ENCODE data around the gene FBXL15.
"Not testable (repeated sequence)": the region's sequence is repeated elsewhere in the genome, so short reads cannot be mapped to it uniquely, and the experiment has no call there.

FBXL15 gene

GRCh38 chr10:102450374-102451104 is 29.9 kb downstream of the FBXL15 start:
- H4K8ac ChIP-seq (ENCODE audit: low read depth, low read length) = peak overlapping the region; percentile 68
- peak overlapping the region; percentile 85 for H3K4ac ChIP-seq (ENCODE audit: low read depth, low read length)
- peak overlapping the region; percentile 73 for H2BK5ac ChIP-seq (ENCODE audit: low read length)
- peak overlapping the region; percentile 88 for H3K9ac ChIP-seq (ENCODE audit: low read length)
- peak overlapping the region; percentile 87 for H3K18ac ChIP-seq (ENCODE audit: low read length)
- no peak overlapping the region for H2AK5ac ChIP-seq (ENCODE audit: low read length)
- H2BK15ac ChIP-seq (replicated peaks; ENCODE audit: low read depth) = no peak overlapping the region
- DNase-seq = peak; percentile 87
- peaks cover 9% of the 10 kb centered on the region for H3K4me1 ChIP-seq (ENCODE audit: control insufficient read depth, low read depth, low read length)
- peak overlapping the region; percentile 91 for H3K4me2 ChIP-seq (ENCODE audit: low read length)
- H3K27ac ChIP-seq (ENCODE audit: low read depth, low read length) = peak overlapping the region; percentile 16
- no peaks in the 10 kb centered on the region for H3K27me3 ChIP-seq (ENCODE audit: insufficient read depth, low read length, poor library complexity)
- H3K23ac ChIP-seq (ENCODE audit: low read length) = peak overlapping the region; percentile 89
- peak overlapping the region; percentile 57 for H3K4me3 ChIP-seq (ENCODE audit: low read length)
- H3K56ac ChIP-seq (ENCODE audit: low read length) = peak overlapping the region; percentile 93
- no peak overlapping the region for H4K5ac ChIP-seq (ENCODE audit: low read length)
- H3K79me2 ChIP-seq (ENCODE audit: control insufficient read depth, insufficient read depth, low read length) = peaks cover 8% of the 10 kb centered on the region
- peaks cover 10% of the 10 kb centered on the region for H3K79me1 ChIP-seq (ENCODE audit: low read length)
- no CpG with 5 or more reads among the region's 104 CpGs for WGBS (ENCODE audit: extremely low coverage, insufficient coverage, low lambda C conversion rate)
- H2BK120ac ChIP-seq (ENCODE audit: low read depth, low read length) = no peak overlapping the region
- peaks cover 3% of the 10 kb centered on the region for H3K36me3 ChIP-seq (ENCODE audit: control insufficient read depth, insufficient read depth, low read length)

- peak within 1 kb of the TSS; percentile 93 for H3K56ac ChIP-seq (ENCODE audit: low read length)
- no peak within 1 kb of the TSS for H2AK5ac ChIP-seq (ENCODE audit: low read length)
- H3K4me1 ChIP-seq (ENCODE audit: control insufficient read depth, low read depth, low read length) = peaks cover 9% of the 10 kb centered on the region
- H3K36me3 ChIP-seq (ENCODE audit: control insufficient read depth, insufficient read depth, low read length) = peaks cover 6% of the 10 kb centered on the region
- H2BK120ac ChIP-seq (ENCODE audit: low read depth, low read length) = no peak within 1 kb of the TSS
- no peak within 1 kb of the TSS for H4K5ac ChIP-seq (ENCODE audit: low read length)
- H3K18ac ChIP-seq (ENCODE audit: low read length) = peak within 1 kb of the TSS; percentile 87
- H3K23ac ChIP-seq (ENCODE audit: low read length) = peak within 1 kb of the TSS; percentile 89
- H3K79me1 ChIP-seq (ENCODE audit: low read length) = peaks cover 10% of the 10 kb centered on the region
- H3K4ac ChIP-seq (ENCODE audit: low read depth, low read length) = peak within 1 kb of the TSS; percentile 85
- H3K9ac ChIP-seq (ENCODE audit: low read length) = peak within 1 kb of the TSS; percentile 88
- H2BK5ac ChIP-seq (ENCODE audit: low read length) = no peak within 1 kb of the TSS
- peaks cover 8% of the 10 kb centered on the region for H3K79me2 ChIP-seq (ENCODE audit: control insufficient read depth, insufficient read depth, low read length)
- no peaks in the 10 kb centered on the region for H3K27me3 ChIP-seq (ENCODE audit: insufficient read depth, low read length, poor library complexity)
- DNase-seq = peak; percentile 41
- no CpG with 5 or more reads among the region's 28 CpGs for WGBS (ENCODE audit: extremely low coverage, insufficient coverage, low lambda C conversion rate)
- H3K27ac ChIP-seq (ENCODE audit: low read depth, low read length) = peak within 1 kb of the TSS; percentile 42
- peak within 1 kb of the TSS; percentile 91 for H3K4me2 ChIP-seq (ENCODE audit: low read length)
- no peak within 1 kb of the TSS for H2BK15ac ChIP-seq (replicated peaks; ENCODE audit: low read depth)
- H3K4me3 ChIP-seq (ENCODE audit: low read length) = peak within 1 kb of the TSS; percentile 57
- H4K8ac ChIP-seq (ENCODE audit: low read depth, low read length) = peak within 1 kb of the TSS; percentile 68
Measured at GRCh38 chr10:102451105-102451969, 30.7 kb downstream of the FBXL15 start, which contains the start of gene C10orf95. TSS of gene C10orf95 (minus strand) at chr10:102451543. CDS start at chr10:102451093, 450 bp downstream.

GRCh38 chr10:102452672-102453340 is 32.2 kb downstream of the FBXL15 start:
- Histone ChIP-seq H3K56ac (ENCODE audit: low read length) (no peak overlapping the region), H2BK15ac (replicated peaks; ENCODE audit: low read depth) (no peak overlapping the region), H3K4me1 (ENCODE audit: control insufficient read depth, low read depth, low read length) (peaks cover 9% of the 10 kb centered on the region), H3K9ac (ENCODE audit: low read length) (no peak overlapping the region), H3K27me3 (ENCODE audit: insufficient read depth, low read length, poor library complexity) (no peaks in the 10 kb centered on the region), H2BK120ac (ENCODE audit: low read depth, low read length) (no peak overlapping the region), H4K8ac (ENCODE audit: low read depth, low read length) (no peak overlapping the region), H3K36me3 (ENCODE audit: control insufficient read depth, insufficient read depth, low read length) (peaks cover 6% of the 10 kb centered on the region), H3K79me2 (ENCODE audit: control insufficient read depth, insufficient read depth, low read length) (peaks cover 8% of the 10 kb centered on the region), H3K4me3 (ENCODE audit: low read length) (no peak overlapping the region), H3K4me2 (ENCODE audit: low read length) (no peak overlapping the region), H3K79me1 (ENCODE audit: low read length) (peaks cover 10% of the 10 kb centered on the region), H2BK5ac (ENCODE audit: low read length) (no peak overlapping the region), H2AK5ac (ENCODE audit: low read length) (no peak overlapping the region), H3K23ac (ENCODE audit: low read length) (no peak overlapping the region), H3K4ac (ENCODE audit: low read depth, low read length) (no peak overlapping the region), H3K27ac (ENCODE audit: low read depth, low read length) (no peak overlapping the region), H4K5ac (ENCODE audit: low read length) (no peak overlapping the region), H3K18ac (ENCODE audit: low read length) (no peak overlapping the region)
- DNase-seq = peak; percentile 67
- no CpG with 5 or more reads among the region's 3 CpGs for WGBS (ENCODE audit: extremely low coverage, insufficient coverage, low lambda C conversion rate)

GRCh38 chr10:102453502-102453901 is 32.9 kb downstream of the FBXL15 start:
- Histone ChIP-seq H3K79me2 (ENCODE audit: control insufficient read depth, insufficient read depth, low read length) (peaks cover 8% of the 10 kb centered on the region), H2BK120ac (ENCODE audit: low read depth, low read length) (no peak overlapping the region), H3K79me1 (ENCODE audit: low read length) (peaks cover 10% of the 10 kb centered on the region), H3K18ac (ENCODE audit: low read length) (no peak overlapping the region), H2AK5ac (ENCODE audit: low read length) (no peak overlapping the region), H3K4me1 (ENCODE audit: control insufficient read depth, low read depth, low read length) (peaks cover 9% of the 10 kb centered on the region), H4K5ac (ENCODE audit: low read length) (no peak overlapping the region), H3K23ac (ENCODE audit: low read length) (no peak overlapping the region), H2BK15ac (replicated peaks; ENCODE audit: low read depth) (no peak overlapping the region), H3K4me3 (ENCODE audit: low read length) (no peak overlapping the region), H3K56ac (ENCODE audit: low read length) (no peak overlapping the region), H3K4ac (ENCODE audit: low read depth, low read length) (no peak overlapping the region), H3K9ac (ENCODE audit: low read length) (no peak overlapping the region), H3K36me3 (ENCODE audit: control insufficient read depth, insufficient read depth, low read length) (peaks cover 6% of the 10 kb centered on the region), H2BK5ac (ENCODE audit: low read length) (no peak overlapping the region), H4K8ac (ENCODE audit: low read depth, low read length) (no peak overlapping the region), H3K27me3 (ENCODE audit: insufficient read depth, low read length, poor library complexity) (no peaks in the 10 kb centered on the region), H3K27ac (ENCODE audit: low read depth, low read length) (no peak overlapping the region), H3K4me2 (ENCODE audit: low read length) (no peak overlapping the region)
- no CpG with 5 or more reads among the region's 5 CpGs for WGBS (ENCODE audit: extremely low coverage, insufficient coverage, low lambda C conversion rate)
- DNase-seq = no peak

- not testable (repeated sequence) for H3K79me2 ChIP-seq (ENCODE audit: control insufficient read depth, insufficient read depth, low read length); H3K18ac ChIP-seq (ENCODE audit: low read length); H3K4me1 ChIP-seq (ENCODE audit: control insufficient read depth, low read depth, low read length); H3K9ac ChIP-seq (ENCODE audit: low read length); H3K23ac ChIP-seq (ENCODE audit: low read length); H4K5ac ChIP-seq (ENCODE audit: low read length); H2BK120ac ChIP-seq (ENCODE audit: low read depth, low read length); H3K4me3 ChIP-seq (ENCODE audit: low read length); H3K36me3 ChIP-seq (ENCODE audit: control insufficient read depth, insufficient read depth, low read length); H3K4me2 ChIP-seq (ENCODE audit: low read length); H2AK5ac ChIP-seq (ENCODE audit: low read length); H3K56ac ChIP-seq (ENCODE audit: low read length); H2BK5ac ChIP-seq (ENCODE audit: low read length); H3K4ac ChIP-seq (ENCODE audit: low read depth, low read length); H3K27me3 ChIP-seq (ENCODE audit: insufficient read depth, low read length, poor library complexity); H4K8ac ChIP-seq (ENCODE audit: low read depth, low read length); H2BK15ac ChIP-seq (replicated peaks; ENCODE audit: low read depth)
- H3K79me1 ChIP-seq (ENCODE audit: low read length) = peaks cover 10% of the 10 kb centered on the region
- H3K27ac ChIP-seq (ENCODE audit: low read depth, low read length) = peak overlapping the region; percentile 11
- DNase-seq = peak; percentile 42
- no CpG with 5 or more reads among the region's 13 CpGs for WGBS (ENCODE audit: extremely low coverage, insufficient coverage, low lambda C conversion rate)
Measured at GRCh38 chr10:102454662-102455487, 34.2 kb downstream of the FBXL15 start.
